ENCODE data around the gene MBP. TPM values are rescaled to one million over a fixed set of nuclear protein-coding genes. Genes with fewer than 3 reads are reported as not detected.

Gene MBP
- total and polyA plus RNA-seq, 10 of the 15 experiments (the other 5 are each of a cell fraction or from before 2014, with no cell fraction given) = 12.2 to 67.8 (median 42.1) TPM

GRCh38 chr18:77077401-77077800 is 55.2 kb downstream of the MBP start:
- Histone ChIP-seq H3K36me3 (ENCODE audit: control insufficient read depth in 2 of 2, insufficient read depth in 2 of 2, low read length in 1 of 2) (peaks cover 12 to 13% of the 10 kb centered on the region in 2 experiments; a peak in 3 of 4 replicates), H3K4me3 (no peak overlapping the region), H3K27me3 (replicated peaks in 1 of 2; ENCODE audit: control insufficient read depth in 2 of 2, insufficient read depth in 2 of 2, low read length in 1 of 2) (no peaks in the 10 kb centered on the region), H3K4me2 (ENCODE audit: control insufficient read depth, insufficient read depth) (no peak overlapping the region), H3K79me2 (ENCODE audit: control insufficient read depth, insufficient read depth, low read length) (peaks cover 31% of the 10 kb centered on the region), H2AFZ (ENCODE audit: control insufficient read depth, low read depth, low read length) (no peak overlapping the region), H3K9ac (ENCODE audit: control insufficient read depth, insufficient read depth, low read length) (no peak overlapping the region), H3K4me1 (ENCODE audit: control insufficient read depth, insufficient read depth, low read length) (peaks cover 12% of the 10 kb centered on the region), H4K20me1 (ENCODE audit: control insufficient read depth, insufficient read depth) (no peaks in the 10 kb centered on the region), H3K9me3 (replicated peaks; ENCODE audit: control insufficient read depth, insufficient read depth, low read length) (no peaks in the 10 kb centered on the region; the same call in 2 of the 3 replicates), H3K27ac (ENCODE audit: control insufficient read depth, insufficient read depth) (no peak overlapping the region)
- no peak for TF ChIP-seq LARP7 (IDR thresholded peaks at IDR 0.05)
- no peak for TF ChIP-seq YY1 (IDR thresholded peaks at IDR 0.05; ENCODE audit: low read depth, low read length)
- no peak for TF ChIP-seq BRCA1 (IDR thresholded peaks at IDR 0.05; ENCODE audit: low read depth, low read length)
- no peak for TF ChIP-seq MYB (IDR thresholded peaks at IDR 0.05; ENCODE audit: borderline replicate concordance, low read depth, low read length)
- TF ChIP-seq JUNB (IDR thresholded peaks at IDR 0.05) = no peak
- TF ChIP-seq NR2F1 (conservative IDR thresholded peaks at IDR 0.05) = no peak
- TF ChIP-seq CHD1 (IDR thresholded peaks at IDR 0.05; ENCODE audit: low read depth, low read length) = no peak
- TF ChIP-seq GATAD2B (conservative IDR thresholded peaks at IDR 0.05; ENCODE audit: low read depth) = no peak
- DNase-seq (ENCODE audit: low read depth, low spot score) = no peak
- no TSS peak for BruUV-seq (replicated peaks)
- CTCF ChIA-PET = no interaction called here
- in situ Hi-C loops (cut with MboI) = no loop called here
- ATAC-seq = no peak
- intact Hi-C loops (cut with micrococcal nuclease; ENCODE audit: unreplicated experiment) = no loop called here
- 92% methylated on average over 7 of the region's 7 CpGs for WGBS (ENCODE audit: insufficient coverage, insufficient replicate concordance, low lambda C conversion rate, missing lambda C conversion rate)
- SMC1A ChIA-PET (ENCODE audit: uncharacterized antibody, unreplicated experiment) = no interaction called here
- POLR2A ChIA-PET = no interaction called here
- RAD21 ChIA-PET (ENCODE audit: unreplicated experiment) = no interaction called here
- FAIRE-seq = no peak

GRCh38 chr18:77076111-77076510 is 56.5 kb downstream of the MBP start:
- WGBS (ENCODE audit: insufficient coverage, insufficient replicate concordance, low lambda C conversion rate, missing lambda C conversion rate) = 85% methylated on average over 9 of the region's 9 CpGs
- TF ChIP-seq CTCF (IDR thresholded peaks at IDR 0.05 in 2 of 3, conservative IDR thresholded peaks at IDR 0.05 in 1 of 3; ENCODE audit: control insufficient read depth in 2 of 3, extremely low read depth in 1 of 3, insufficient read depth in 1 of 3, low read depth in 3 of 3, low read length in 3 of 3) = no peak
- no peak for TF ChIP-seq CHD1 (IDR thresholded peaks at IDR 0.05; ENCODE audit: low read depth, low read length)
- TF ChIP-seq RELA (IDR thresholded peaks at IDR 0.05; ENCODE audit: borderline replicate concordance, partially characterized antibody) = no peak
- TF ChIP-seq CREM (IDR thresholded peaks at IDR 0.05; ENCODE audit: low read depth) = no peak
- no peak for TF ChIP-seq TBL1XR1 (IDR thresholded peaks at IDR 0.05; ENCODE audit: low read depth, low read length)
- TF ChIP-seq ESRRA (IDR thresholded peaks at IDR 0.05; ENCODE audit: low read length) = no peak
- TF ChIP-seq PRDM15 (CRISPR knock-in tag; IDR thresholded peaks at IDR 0.05) = no peak
- no peak for TF ChIP-seq YY1 (IDR thresholded peaks at IDR 0.05; ENCODE audit: low read depth, low read length)

More at GRCh38 chr18:77076111-77076510, 56.5 kb downstream of the MBP start:
- Histone ChIP-seq H3K79me2 (ENCODE audit: control insufficient read depth, insufficient read depth, low read length) (peaks cover 25% of the 10 kb centered on the region), H3K4me2 (ENCODE audit: control insufficient read depth, insufficient read depth) (no peak overlapping the region), H3K9me3 (replicated peaks; ENCODE audit: control insufficient read depth, insufficient read depth, low read length) (no peaks in the 10 kb centered on the region), H2AFZ (ENCODE audit: control insufficient read depth, low read depth, low read length) (no peak overlapping the region), H3K27me3 (replicated peaks in 1 of 2; ENCODE audit: control insufficient read depth in 2 of 2, insufficient read depth in 2 of 2, low read length in 1 of 2) (no peaks in the 10 kb centered on the region), H3K4me1 (ENCODE audit: control insufficient read depth, insufficient read depth, low read length) (peaks cover 9% of the 10 kb centered on the region), H4K20me1 (ENCODE audit: control insufficient read depth, insufficient read depth) (no peaks in the 10 kb centered on the region), H3K36me3 (ENCODE audit: control insufficient read depth in 2 of 2, insufficient read depth in 2 of 2, low read length in 1 of 2) (peaks cover 12 to 17% of the 10 kb centered on the region in 2 experiments; a peak in 3 of 4 replicates), H3K27ac (ENCODE audit: control insufficient read depth, insufficient read depth) (no peak overlapping the region), H3K9ac (ENCODE audit: control insufficient read depth, insufficient read depth, low read length) (no peak overlapping the region), H3K4me3 (no peak overlapping the region)
- intact Hi-C loops (cut with micrococcal nuclease; ENCODE audit: unreplicated experiment) = no loop called here
- FAIRE-seq = no peak
- BruUV-seq (replicated peaks) = no TSS peak
- POLR2A ChIA-PET = no interaction called here
- CTCF ChIA-PET = no interaction called here
- no peak for ATAC-seq
- in situ Hi-C loops (cut with MboI) = no loop called here
- SMC1A ChIA-PET (ENCODE audit: uncharacterized antibody, unreplicated experiment) = no interaction called here
- RAD21 ChIA-PET (ENCODE audit: unreplicated experiment) = no interaction called here
- no peak for DNase-seq (ENCODE audit: low read depth, low spot score)

Data from GM12878 (cell line).